ENCODE results near the gene FGD1.

FGD1 gene

GRCh38 chrX:54407266-54407665, 88.8 kb downstream of the FGD1 start:
- DNase-seq (ENCODE audit: low read depth in 2 of 2, low spot score in 1 of 2): no peak

- DNase-seq (ENCODE audit: low read depth in 2 of 2, low spot score in 1 of 2): no peak
Observed at GRCh38 chrX:54397113-54397512, 98.9 kb downstream of the FGD1 start.
